ENCODE measurements around the gene PASK.

DNA sequence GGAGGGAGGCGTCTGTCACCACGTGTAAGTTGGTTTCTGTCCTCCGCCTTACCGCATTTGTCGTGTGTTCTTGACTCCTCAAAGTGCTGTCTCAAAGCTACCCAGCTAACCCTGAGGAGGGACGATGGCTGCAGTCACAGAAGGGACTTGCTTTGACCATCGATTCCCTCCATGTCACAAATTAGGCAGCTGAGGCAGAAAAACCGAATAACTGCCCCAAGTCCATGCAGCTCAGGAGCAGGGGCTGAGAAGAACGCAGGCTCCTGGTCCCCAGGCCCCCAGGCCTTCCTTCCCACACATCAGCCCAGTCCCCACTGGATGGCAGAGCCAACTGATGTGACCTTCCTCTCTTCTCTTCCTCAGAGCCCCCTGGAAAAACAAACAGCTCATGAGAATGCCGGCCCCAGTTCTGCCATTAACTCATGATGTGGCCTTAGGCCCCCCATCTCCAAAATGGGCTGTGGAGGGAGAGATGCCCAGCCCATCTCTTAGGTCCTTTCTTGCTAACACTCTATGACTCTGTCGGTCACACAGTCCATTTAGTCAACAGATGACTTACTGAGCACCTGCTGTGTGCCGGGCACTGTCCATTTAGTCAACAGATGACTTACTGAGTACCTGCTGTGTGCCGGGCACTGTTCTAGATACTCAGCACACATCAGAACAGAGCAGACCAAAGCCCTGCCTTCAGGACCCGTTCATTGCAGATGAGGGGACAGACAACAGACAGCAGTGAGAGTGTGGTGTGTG, 66.8 kb downstream of the PASK start:
- TF ChIP-seq RAD21 (conservative IDR thresholded peaks at IDR 0.05) (no peak), SMC3 (conservative IDR thresholded peaks at IDR 0.05; ENCODE audit: poor library complexity) (no peak), EZH2 (IDR thresholded peaks at IDR 0.05; ENCODE audit: borderline replicate concordance, insufficient read depth, low read length, poor library complexity, severe bottlenecking) (no peak), POLR2AphosphoS5 (IDR thresholded peaks at IDR 0.05) (no peak), REST (IDR thresholded peaks at IDR 0.05; ENCODE audit: borderline replicate concordance) (no peak)
- TF ChIP-seq, protein P1, sequence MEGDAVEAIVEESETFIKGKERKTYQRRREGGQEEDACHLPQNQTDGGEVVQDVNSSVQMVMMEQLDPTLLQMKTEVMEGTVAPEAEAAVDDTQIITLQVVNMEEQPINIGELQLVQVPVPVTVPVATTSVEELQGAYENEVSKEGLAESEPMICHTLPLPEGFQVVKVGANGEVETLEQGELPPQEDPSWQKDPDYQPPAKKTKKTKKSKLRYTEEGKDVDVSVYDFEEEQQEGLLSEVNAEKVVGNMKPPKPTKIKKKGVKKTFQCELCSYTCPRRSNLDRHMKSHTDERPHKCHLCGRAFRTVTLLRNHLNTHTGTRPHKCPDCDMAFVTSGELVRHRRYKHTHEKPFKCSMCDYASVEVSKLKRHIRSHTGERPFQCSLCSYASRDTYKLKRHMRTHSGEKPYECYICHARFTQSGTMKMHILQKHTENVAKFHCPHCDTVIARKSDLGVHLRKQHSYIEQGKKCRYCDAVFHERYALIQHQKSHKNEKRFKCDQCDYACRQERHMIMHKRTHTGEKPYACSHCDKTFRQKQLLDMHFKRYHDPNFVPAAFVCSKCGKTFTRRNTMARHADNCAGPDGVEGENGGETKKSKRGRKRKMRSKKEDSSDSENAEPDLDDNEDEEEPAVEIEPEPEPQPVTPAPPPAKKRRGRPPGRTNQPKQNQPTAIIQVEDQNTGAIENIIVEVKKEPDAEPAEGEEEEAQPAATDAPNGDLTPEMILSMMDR (IDR thresholded peaks at IDR 0.05; ENCODE audit: poor library complexity, severe bottlenecking) = no peak
